Heart right ventricle (tissue), 16 donors: ENCODE results near the gene KRTAP10-1. TPM values are rescaled to one million over a fixed set of nuclear protein-coding genes. Genes with fewer than 3 reads are reported as not detected.

Source experiments
- ATAC-seq, 8 donors: fragments of 200-7000 bp; cut with Tn5 transposase; one replicate each; pipeline ENCODE4 v1.9.1; 2020; ENCODE audit warnings: mild to moderate bottlenecking in 8 of 8, moderate library complexity in 8 of 8, moderate number of reproducible peaks in 1 of 8
- DNase-seq, 2 donors: peaks; one replicate each; pipeline ENCODE4 v3.0.0-alpha.2; 2020
- H3K27ac ChIP-seq, 10 donors: fragments of 200-600 bp; sonication (generic) in 2 of 10; one replicate each; pipeline versions ENCODE4 v1.5.0 to v1.8.0; 2020 to 2022; ENCODE audit warnings: mild to moderate bottlenecking in 3 of 10
- H3K27me3 ChIP-seq, 7 donors: fragments of 200-600 bp; one replicate each; pipeline ENCODE4 v1.8.0; 2021 to 2022; ENCODE audit warnings: mild to moderate bottlenecking in 2 of 7
- H3K36me3 ChIP-seq, 9 donors: fragments of 200-600 bp; sonication (generic) in 1 of 9; one replicate each; pipeline versions ENCODE4 v1.5.0 to v1.8.0; 2020 to 2022; ENCODE audit warnings: mild to moderate bottlenecking in 2 of 9
- H3K4me1 ChIP-seq, 9 donors: fragments of 200-600 bp; sonication (generic) in 1 of 9; one replicate each; pipeline versions ENCODE4 v1.5.0 to v1.8.0; 2020 to 2022; ENCODE audit warnings: mild to moderate bottlenecking in 4 of 9
- H3K4me3 ChIP-seq, 10 donors: fragments of 200-600 bp; sonication (generic) in 2 of 10; one replicate each; pipeline versions ENCODE4 v1.5.0 to v1.8.0; 2020 to 2022; ENCODE audit warnings: mild to moderate bottlenecking in 7 of 10, moderate library complexity in 2 of 10
- H3K9me3 ChIP-seq, 11 donors: fragments of 200-600 bp in 10 of 11; sonication (generic) in 2 of 11; one replicate each; pipeline versions ENCODE4 v1.5.0 to v1.8.0; 2013 to 2022; ENCODE audit warnings: mild to moderate bottlenecking in 2 of 11, control low read depth in 1 of 11, moderate library complexity in 1 of 11
- CTCF ChIP-seq, 9 donors: fragments of 200-600 bp; sonication (generic) in 2 of 9; IDR thresholded peaks; one replicate each; pipeline versions ENCODE4 v1.5.0 to v1.8.0; 2021 to 2022; ENCODE audit warnings: antibody characterized with exemption in 9 of 9, mild to moderate bottlenecking in 5 of 9, moderate library complexity in 1 of 9
- WGBS, 2 donors: extraction: QIAGEN DNeasy Blood & Tissue Kit; methylation state at CpG; one replicate each; pipeline ENCODE4 v1.1.7; 2013; ENCODE audit warnings: inconsistent platforms in 1 of 2; 5-methylcytosine and 5-hydroxymethylcytosine counted together
- intact Hi-C, 10 donors: fragments of 100-400 bp; cut with DNase I; formaldehyde crosslinking; loops; one replicate each; pipeline versions ENCODE4 v1.11.1 to v1.14.2; 2022
- polyA plus RNA-seq, 2 donors: library from polyadenylated mRNA; stranded (reverse); fragments of 200-250 nt; gene quantifications; one replicate each; pipeline ENCODE4 v1.2.3, GENCODE V29; 2013
- total RNA-seq, 10 donors: library from RNA; stranded (reverse); fragmentation: NEBNext Ultra II Directional in 3 of 10; extraction: Animal tissue kit (Norgen Biotek cat#: 25700) in 3 of 10; gene quantifications; one replicate each; pipeline versions ENCODE4 v1.2.1 to v1.2.4, GENCODE V29; 2021 to 2023
- donor health status: Arrhythmogenic right ventricular cardiomyopathy.
- donor health status: ischemic (EF 13 %, LVEDD 7.1; RV severe dilation, severe dysfunction).
- donor health status: healthy with polysubstance abuse.
- donor health status: DM: no; HTN: yes; CAD: no.
- donor health status: DM: no; HTN: no; CAD: no.
- donor health status: ischemic (EF 25% LVEDD 6.9; RV normal size, moderate dysfunction).
- donor health status: ischemic (EF 25% LVEDD 5.7; RV mildly dilated, moderate dysfunction).
- donor health status: healthy.
- donor health status: DM: yes; HTN: yes; CAD: no.
- donor health status: Ischemic cardiomyopathy.
- donor health status: ischemic (EF 35%, LVEDD 5.7; RV mildly dilated, moderate dysfunction).
- donor health status: nonischemic (EF 11% LVEDD 7.7; RV severe dilation, severe dysfunction).
- donor health status: DM: yes; HTN: yes; CAD: no.
- donor health status: PGD.
- donor health status: ischemic (EF 29% LVEDD 5.4; RV normal size, mild dysfunction).
- donor health status: nonischemic (EF 23%, LVEDD 6.1; RV moderate dilation, normal function).

KRTAP10-1 gene
- total and polyA plus RNA-seq, 12 donors, result not detected

GRCh38 chr21:44490405-44490804 lies 49.6 kb downstream of the KRTAP10-1 start:
- WGBS, 2 donors, result 96% methylated on average over 19 of the region's 19 CpGs
- no peak overlapping the region for H3K4me3 ChIP-seq
- peaks cover 0 to 29% (median 4%) of the 10 kb centered on the region in 7 donors for H3K27me3 ChIP-seq
- DNase-seq (no peak), ATAC-seq (no peak)
- no peaks in the 10 kb centered on the region for H3K36me3 ChIP-seq
- H3K4me1 ChIP-seq, result peaks cover 0 to 9% (median 4%) of the 10 kb centered on the region in 9 donors
- no peak for TF ChIP-seq CTCF (IDR thresholded peaks at IDR 0.05)
- peaks cover 0 to 30% (median 14%) of the 10 kb centered on the region in 11 donors for H3K9me3 ChIP-seq
- no peak overlapping the region for H3K27ac ChIP-seq
- intact Hi-C loops, result loop anchor here in 2 of 10 donors (10.0 kb wide), 2 partner anchors 56 to 64 kb away; partner anchors contain the start of genes KRTAP10-2 (in 1 of the 2) and KRTAP10-3 (in 1 of the 2)

DNA sequence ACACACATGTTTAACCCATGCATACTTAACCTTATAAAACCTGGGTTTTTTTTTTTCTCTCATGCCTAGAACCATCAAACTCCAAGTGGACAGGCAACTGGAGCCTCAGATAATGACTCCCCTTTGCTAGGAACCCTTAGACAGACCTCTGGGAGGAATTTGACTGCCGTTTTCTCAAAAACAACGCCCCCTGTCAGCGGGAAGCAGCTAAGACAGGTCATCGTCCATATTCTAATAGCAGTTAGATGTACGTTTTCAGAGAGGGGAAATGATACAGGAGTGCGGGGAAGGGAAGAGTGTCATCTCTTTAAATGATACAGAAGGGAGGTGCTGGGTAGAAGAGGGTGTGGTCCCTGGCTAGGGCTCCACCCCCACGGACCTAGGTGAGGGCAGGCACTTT lies 50.0 kb downstream of the KRTAP10-1 start:
- H3K4me3 ChIP-seq, result no peak overlapping the region
- H3K4me1 ChIP-seq, result peaks cover 0 to 5% (median 0%) of the 10 kb centered on the region in 9 donors
- no peak overlapping the region for H3K27ac ChIP-seq
- TF ChIP-seq CTCF (IDR thresholded peaks at IDR 0.05), result no peak
- peaks cover 0 to 25% (median 8%) of the 10 kb centered on the region in 7 donors for H3K27me3 ChIP-seq
- DNase-seq, result no peak
- peaks cover 0 to 30% (median 14%) of the 10 kb centered on the region in 11 donors for H3K9me3 ChIP-seq
- WGBS, 2 donors, result 34 to 47% methylated on average over 7 of the region's 7 CpGs
- intact Hi-C loops, result loop anchor here in 2 of 10 donors (10.0 kb wide), 2 partner anchors 55 to 65 kb away; partner anchors contain the start of genes KRTAP10-2 (in 1 of the 2) and KRTAP10-3 (in 1 of the 2)
- no peak for ATAC-seq
- H3K36me3 ChIP-seq, result no peaks in the 10 kb centered on the region

Other genes starting within 250 kb of the KRTAP10-1 start
- 10 to 100 TPM; 34.7 to 84.4 (median 43.8) TPM for gene PFKL, start 240.1 kb downstream of the KRTAP10-1 start, total RNA-seq
- 10 to 100 TPM; 42.6 to 56.9 TPM for gene PFKL, start 240.1 kb downstream of the KRTAP10-1 start, polyA plus RNA-seq
- 10 to 100 TPM; 10.9 to 15.8 (median 13.3) TPM for gene CFAP410, start 200.8 kb downstream of the KRTAP10-1 start, total RNA-seq
- gene CFAP410, start 200.8 kb downstream of the KRTAP10-1 start, polyA plus RNA-seq, result 10 to 100 TPM; 27.6 to 34.7 TPM
- gene TRPM2, start 186.6 kb downstream of the KRTAP10-1 start, total RNA-seq, result 1 to 10 TPM in 5 of 10 donors, under 1 TPM in 5; 0.34 to 8.5 (median 0.89) TPM
- gene TRPM2, start 186.6 kb downstream of the KRTAP10-1 start, polyA plus RNA-seq, result 1 to 10 TPM; 1.2 to 2.4 TPM
- gene LRRC3, start 84.7 kb downstream of the KRTAP10-1 start, total RNA-seq, result 1 to 10 TPM; 1.2 to 3.2 (median 2.1) TPM
- gene LRRC3, start 84.7 kb downstream of the KRTAP10-1 start, polyA plus RNA-seq, result 1 to 10 TPM; 1.2 to 2.3 TPM
- not detected for gene KRTAP10-2, start 11.3 kb upstream of the KRTAP10-1 start, total RNA-seq
- not detected for gene KRTAP10-2, start 11.3 kb upstream of the KRTAP10-1 start, polyA plus RNA-seq
- not detected for gene KRTAP10-3, start 18.6 kb upstream of the KRTAP10-1 start, total RNA-seq
- not detected for gene KRTAP10-3, start 18.6 kb upstream of the KRTAP10-1 start, polyA plus RNA-seq
- gene KRTAP10-4, start 33.5 kb upstream of the KRTAP10-1 start, total RNA-seq, result not detected
- not detected for gene KRTAP10-4, start 33.5 kb upstream of the KRTAP10-1 start, polyA plus RNA-seq
- not detected for gene KRTAP10-5, start 40.4 kb upstream of the KRTAP10-1 start, total RNA-seq
- not detected for gene KRTAP10-5, start 40.4 kb upstream of the KRTAP10-1 start, polyA plus RNA-seq
- not detected for gene KRTAP10-6, start 52.3 kb upstream of the KRTAP10-1 start, total RNA-seq
- gene KRTAP10-6, start 52.3 kb upstream of the KRTAP10-1 start, polyA plus RNA-seq, result not detected
- not detected for gene KRTAP10-7, start 60.4 kb upstream of the KRTAP10-1 start, total RNA-seq
- not detected for gene KRTAP10-7, start 60.4 kb upstream of the KRTAP10-1 start, polyA plus RNA-seq
- gene KRTAP10-8, start 71.9 kb upstream of the KRTAP10-1 start, total RNA-seq, result not detected
- gene KRTAP10-8, start 71.9 kb upstream of the KRTAP10-1 start, polyA plus RNA-seq, result not detected
- not detected for gene KRTAP10-9, start 86.9 kb upstream of the KRTAP10-1 start, total RNA-seq
- not detected for gene KRTAP10-9, start 86.9 kb upstream of the KRTAP10-1 start, polyA plus RNA-seq
- not detected for gene KRTAP10-10, start 97.2 kb upstream of the KRTAP10-1 start, total RNA-seq
- gene KRTAP10-10, start 97.2 kb upstream of the KRTAP10-1 start, polyA plus RNA-seq, result not detected
- gene KRTAP10-11, start 106.2 kb upstream of the KRTAP10-1 start, total RNA-seq, result not detected
- gene KRTAP10-11, start 106.2 kb upstream of the KRTAP10-1 start, polyA plus RNA-seq, result not detected
- gene KRTAP12-4, start 114.5 kb upstream of the KRTAP10-1 start, total RNA-seq, result not detected
- not detected for gene KRTAP12-4, start 114.5 kb upstream of the KRTAP10-1 start, polyA plus RNA-seq
- gene KRTAP12-3, start 117.7 kb upstream of the KRTAP10-1 start, total RNA-seq, result not detected
- gene KRTAP12-3, start 117.7 kb upstream of the KRTAP10-1 start, polyA plus RNA-seq, result not detected
- not detected for gene KRTAP12-2, start 126.7 kb upstream of the KRTAP10-1 start, total RNA-seq
- gene KRTAP12-2, start 126.7 kb upstream of the KRTAP10-1 start, polyA plus RNA-seq, result not detected
- not detected for gene KRTAP12-1, start 142.0 kb upstream of the KRTAP10-1 start, total RNA-seq
- gene KRTAP12-1, start 142.0 kb upstream of the KRTAP10-1 start, polyA plus RNA-seq, result not detected
- gene KRTAP10-12, start 157.0 kb upstream of the KRTAP10-1 start, total RNA-seq, result not detected
- not detected for gene KRTAP10-12, start 157.0 kb upstream of the KRTAP10-1 start, polyA plus RNA-seq
- gene TSPEAR, start 171.4 kb upstream of the KRTAP10-1 start, total RNA-seq, result 1 to 10 TPM in 4 of 10 donors, under 1 TPM in 3, not detected in 3; 0.12 to 2.1 (median 1.0) TPM
- gene TSPEAR, start 171.4 kb upstream of the KRTAP10-1 start, polyA plus RNA-seq, result 1 to 10 TPM in 1 of 2 donors, under 1 TPM in 1; under 0.01 to 3.4 TPM